ENCODE data around the gene NHERF2. TPM values are rescaled to one million over a fixed set of nuclear protein-coding genes. Genes with fewer than 3 reads are reported as not detected.
A peak's percentile ranks its signal among the peaks of the same experiment; 100 is the strongest.

Gene NHERF2
- total and polyA plus RNA-seq, 9 of the 15 experiments (the other 6 are each of a cell fraction or from before 2014, with no cell fraction given): 0.15 to 42.0 (median 12.5) TPM

DNA sequence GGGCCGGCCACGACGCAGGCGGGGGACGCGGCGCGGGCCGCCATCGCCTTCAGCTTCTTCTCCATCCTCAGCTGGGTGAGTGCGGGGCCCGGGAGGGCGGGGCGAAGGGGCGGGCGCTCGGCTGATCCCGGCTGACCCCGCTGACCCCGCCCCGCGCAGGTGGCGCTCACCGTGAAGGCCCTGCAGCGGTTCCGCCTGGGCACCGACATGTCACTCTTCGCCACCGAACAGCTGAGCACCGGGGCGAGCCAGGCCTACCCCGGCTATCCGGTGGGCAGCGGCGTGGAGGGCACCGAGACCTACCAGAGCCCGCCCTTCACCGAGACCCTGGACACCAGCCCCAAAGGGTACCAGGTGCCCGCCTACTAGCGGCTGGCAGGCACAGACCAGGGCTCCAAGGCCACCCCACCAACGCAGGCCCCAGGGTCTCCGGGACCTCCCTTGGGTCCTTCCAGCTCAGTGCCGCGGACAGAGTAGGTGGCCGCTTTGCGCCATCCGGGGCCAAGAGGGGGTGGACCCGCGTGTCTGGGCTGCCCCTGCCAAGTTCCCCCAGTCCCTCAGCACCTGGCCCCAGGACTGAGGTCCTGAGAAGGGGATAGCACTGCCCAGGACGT, 33.9 kb upstream of the NHERF2 start (continued):
- TF ChIP-seq ZNF583 (CRISPR knock-in tag; IDR thresholded peaks at IDR 0.05) (no peak), FOS (IDR thresholded peaks at IDR 0.05; ENCODE audit: extremely low read depth, insufficient read length) (no peak), MBD2 (IDR thresholded peaks at IDR 0.05; ENCODE audit: borderline replicate concordance, low read depth) (no peak), RBFOX2 (IDR thresholded peaks at IDR 0.05; ENCODE audit: low read depth, low read length) (peak; percentile 43), ZNF143 (CRISPR knock-in tag; IDR thresholded peaks at IDR 0.05) (no peak), NONO (IDR thresholded peaks at IDR 0.05; ENCODE audit: low read depth in 2 of 2, low read length in 1 of 2) (no peak), CTCF (IDR thresholded peaks at IDR 0.05 in 2 of 3, conservative IDR thresholded peaks at IDR 0.05 in 1 of 3; ENCODE audit: insufficient read depth in 2 of 3, low read depth in 1 of 3, low read length in 3 of 3) (no peak), PCBP2 (IDR thresholded peaks at IDR 0.05; ENCODE audit: low read depth, low read length, poor library complexity, severe bottlenecking) (no peak), ZBTB1 (CRISPR knock-in tag; IDR thresholded peaks at IDR 0.05; ENCODE audit: borderline replicate concordance, low read depth) (no peak; the same call in 1 of the 2 replicates), KHSRP (IDR thresholded peaks at IDR 0.05) (no peak), FOXM1 (IDR thresholded peaks at IDR 0.05; ENCODE audit: low read depth) (no peak), FOXM1 (CRISPR knock-in tag; IDR thresholded peaks at IDR 0.05; ENCODE audit: low read depth) (no peak), TAF15 (IDR thresholded peaks at IDR 0.05; ENCODE audit: low read depth, low read length) (no peak), MXI1 (IDR thresholded peaks at IDR 0.05; ENCODE audit: low read depth, low read length) (no peak), CC2D1A (IDR thresholded peaks at IDR 0.05) (no peak), ELK3 (CRISPR knock-in tag; IDR thresholded peaks at IDR 0.05) (no peak), MCM5 (IDR thresholded peaks at IDR 0.05; ENCODE audit: low read depth) (no peak), NKRF (IDR thresholded peaks at IDR 0.05; ENCODE audit: borderline replicate concordance) (no peak), ZNF217 (CRISPR knock-in tag; IDR thresholded peaks at IDR 0.05) (no peak), SIN3A (IDR thresholded peaks at IDR 0.05; ENCODE audit: borderline replicate concordance in 2 of 2, control insufficient read depth in 1 of 2, low read depth in 2 of 2, low read length in 2 of 2) (peak in 1 of 2 experiments; percentile 54; a peak in 2 of 4 replicates), CBFA2T3 (IDR thresholded peaks at IDR 0.05) (no peak), SMAD4 (CRISPR knock-in tag; conservative IDR thresholded peaks at IDR 0.05) (0 out of 2 replicates have a peak, but pooled peaks have one; percentile 10), ZSCAN29 (IDR thresholded peaks at IDR 0.05) (no peak), MCM2 (IDR thresholded peaks at IDR 0.05; ENCODE audit: low read depth) (no peak), RBM39 (optimal IDR thresholded peaks at IDR 0.05; ENCODE audit: low read depth, low read length) (no peak), XRCC5 (IDR thresholded peaks at IDR 0.05; ENCODE audit: low read depth, low read length) (no peak), U2AF1 (optimal IDR thresholded peaks at IDR 0.05; ENCODE audit: low read depth, low read length) (peak; percentile 35)

Data from K562 (cell line).